HCT116 (cell line): ENCODE measurements around the gene PHOSPHO2. TPM values are rescaled to one million over a fixed set of nuclear protein-coding genes. Genes with fewer than 3 reads are reported as not detected.

Source experiments
- ATAC-seq: fragments of 200-7000 bp; cut with Tn5 transposase; 2 replicates; pipeline ENCODE4 v1.9.1; 2020; ENCODE audit warnings: mild to moderate bottlenecking, moderate library complexity
- BruUV-seq: library from RNA; stranded (reverse); fragments of 400-500 nt; replicated peaks from 2 replicates; lab custom pipeline; 2021; lab: Mats Ljungman, UMichigan
- CTCF ChIA-PET: fragments of 300-600 bp; sonication (Branson Sonifier 250); formaldehyde crosslinking; loops from one replicate; lab custom pipeline; 2021; ENCODE audit warnings: antibody characterized with exemption; lab: Charles Lee
- POLR2A ChIA-PET: fragments of 300-600, 350-600 bp; sonication (Branson Sonifier 250); formaldehyde crosslinking; loops from one replicate; lab custom pipeline; 2021; ENCODE audit warnings: antibody characterized with exemption; lab: Charles Lee
- RAD21 ChIA-PET, 2 experiments: fragments of 300-600 bp; sonication (Branson Sonifier 250); formaldehyde crosslinking; loops; one replicate each; lab custom pipeline; 2023; ENCODE audit warnings: low total read pairs in 2 of 2; ENCODE audit not compliant: uncharacterized antibody in 2 of 2, unreplicated experiment in 2 of 2, low non-redundant PET in 1 of 2; lab: Charles Lee
- DNase-seq: peaks from one replicate; pipeline ENCODE4 v3.0.0-alpha.2; 2010; ENCODE audit warnings: low read depth, low spot score
- H2AFZ ChIP-seq: fragments of 200-600 bp; shearing (Covaris generic), sonication (generic); 2 replicates; pipeline ENCODE4 v1.6.1; 2017; ENCODE audit warnings: low read depth, mixed run types, mixed read lengths, antibody characterized with exemption, low read length; ENCODE audit not compliant: poor library complexity, severe bottlenecking
- H3K27ac ChIP-seq: 2 replicates; pipeline ENCODE4 v1.5.1; 2012; ENCODE audit warnings: low read depth, low read length
- H3K27me3 ChIP-seq: fragments of 200-600 bp; sonication (generic); 2 replicates; pipeline ENCODE4 v1.6.1; 2016; ENCODE audit warnings: mixed run types, low read length, mixed read lengths; ENCODE audit not compliant: insufficient read depth
- H3K36me3 ChIP-seq, 2 experiments: fragments of 200-500 bp in 1 of 2; fragments of 200-600 bp in 1 of 2; sonication (Bioruptor generic) in 1 of 2; sonication (generic) in 1 of 2; 2 replicates each; pipeline versions ENCODE4 v1.5.1 to v1.6.1; 2014 to 2016; ENCODE audit warnings: low read length in 2 of 2, inconsistent platforms in 1 of 2, mixed read lengths in 1 of 2, mixed run types in 1 of 2; ENCODE audit not compliant: insufficient read depth in 2 of 2, control insufficient read depth in 1 of 2
- H3K4me1 ChIP-seq, 2 experiments: fragments of 200-600 bp in 1 of 2; sonication (generic) in 1 of 2; 2 replicates each; pipeline versions ENCODE4 v1.5.1 to v1.6.1; 2012 to 2017; ENCODE audit warnings: low read length in 2 of 2, inconsistent platforms in 1 of 2, mild to moderate bottlenecking in 1 of 2, mixed read lengths in 1 of 2, mixed run types in 1 of 2, moderate library complexity in 1 of 2; ENCODE audit not compliant: insufficient read depth in 2 of 2, control insufficient read depth in 1 of 2
- H3K4me2 ChIP-seq: fragments of 200-600 bp; sonication (generic); 2 replicates; pipeline ENCODE4 v1.6.1; 2017; ENCODE audit warnings: mixed run types, low read length, mixed read lengths
- H3K4me3 ChIP-seq, 2 experiments: fragments of 200-600 bp in 1 of 2; sonication (generic) in 1 of 2; replicated peaks in 1 of 2; 2 replicates each; pipeline ENCODE4 v1.5.1; 2011 to 2016; ENCODE audit warnings: low read length in 2 of 2, control low read depth in 1 of 2, low read depth in 1 of 2, mild to moderate bottlenecking in 1 of 2, mixed read lengths in 1 of 2, mixed run types in 1 of 2
- H3K79me2 ChIP-seq: fragments of 200-600 bp; sonication (generic); 2 replicates; pipeline ENCODE4 v1.6.1; 2017; ENCODE audit warnings: mild to moderate bottlenecking, mixed run types, low read length, moderate library complexity, mixed read lengths; ENCODE audit not compliant: insufficient read depth
- H3K9ac ChIP-seq: fragments of 200-600 bp; sonication (generic); 2 replicates; pipeline ENCODE4 v1.6.1; 2016; ENCODE audit warnings: low read length, mixed read lengths
- H3K9me2 ChIP-seq: fragments of 200-600 bp; sonication (generic), shearing (Covaris generic); 2 replicates; pipeline ENCODE4 v1.6.1; 2017; ENCODE audit warnings: mixed run types, mild to moderate bottlenecking, moderate library complexity; ENCODE audit not compliant: insufficient read depth
- H3K9me3 ChIP-seq, 2 experiments: fragments of 200-500 bp in 1 of 2; fragments of 200-600 bp in 1 of 2; sonication (Bioruptor generic) in 1 of 2; sonication (generic) in 1 of 2; 2 replicates each; pipeline ENCODE4 v1.6.1; 2014 to 2017; ENCODE audit warnings: low read length in 2 of 2, mixed read lengths in 2 of 2, inconsistent platforms in 1 of 2, low read depth in 1 of 2, mild to moderate bottlenecking in 1 of 2, mixed run types in 1 of 2, moderate library complexity in 1 of 2; ENCODE audit not compliant: control insufficient read depth in 1 of 2, insufficient read depth in 1 of 2
- H4K20me1 ChIP-seq: fragments of 200-600 bp; sonication (generic), shearing (Covaris generic); 2 replicates; pipeline ENCODE4 v1.6.1; 2017; ENCODE audit warnings: mixed run types, mild to moderate bottlenecking, moderate library complexity; ENCODE audit not compliant: insufficient read depth
- CBX3 ChIP-seq: IDR thresholded peaks from 2 replicates; pipeline ENCODE4 v1.6.1; 2012; ENCODE audit warnings: low read depth
- CEBPB ChIP-seq: IDR thresholded peaks from 2 replicates; pipeline ENCODE4 v1.6.1; 2012; ENCODE audit warnings: low read depth
- CTCF ChIP-seq, 3 experiments: fragments of 200-600 bp in 1 of 3; sonication (generic) in 1 of 3; IDR thresholded peaks in 2 of 3; conservative IDR thresholded peaks in 1 of 3; 2 replicates each; pipeline ENCODE4 v1.5.1; 2012 to 2017; ENCODE audit warnings: low read depth in 2 of 3, low read length in 2 of 3, antibody characterized with exemption in 1 of 3, borderline replicate concordance in 1 of 3, control low read depth in 1 of 3, mild to moderate bottlenecking in 1 of 3, mixed read lengths in 1 of 3, mixed run types in 1 of 3, moderate library complexity in 1 of 3; ENCODE audit not compliant: insufficient read depth in 1 of 3
- FOSL1 ChIP-seq: IDR thresholded peaks from 2 replicates; pipeline ENCODE4 v1.6.1; 2012; ENCODE audit warnings: low read depth
- SRF ChIP-seq: IDR thresholded peaks from 2 replicates; pipeline ENCODE4 v1.6.1; 2012; ENCODE audit warnings: low read depth
- TCF7L2 ChIP-seq: IDR thresholded peaks from 2 replicates; pipeline ENCODE4 v1.7.0; 2011; ENCODE audit warnings: borderline replicate concordance, inconsistent platforms; ENCODE audit not compliant: insufficient read depth, insufficient read length; ENCODE audit errors: extremely low read depth
- YY1 ChIP-seq: IDR thresholded peaks from 2 replicates; pipeline ENCODE4 v1.6.1; 2011; ENCODE audit warnings: low read length, low read depth, moderate library complexity, mild to moderate bottlenecking; ENCODE audit not compliant: insufficient replicate concordance; ENCODE audit errors: extremely low read depth
- ZNF274 ChIP-seq: fragments of 200-500 bp; sonication (Bioruptor generic); IDR thresholded peaks from 2 replicates; pipeline ENCODE4 v1.6.1; 2014; ENCODE audit warnings: mild to moderate bottlenecking, low read depth, low read length, inconsistent platforms
- intact Hi-C: fragments of 100-400 bp; cut with micrococcal nuclease; formaldehyde crosslinking; loops from 2 replicates; pipeline ENCODE4 v1.10.0; 2022
- total RNA-seq: library from RNA; stranded (reverse); gene quantifications from one replicate; pipeline ENCODE4 v1.2.1, GENCODE V29; 2021; ENCODE audit not compliant: unreplicated experiment

The PHOSPHO2 gene
- total RNA-seq, 1 experiment from 2014 or later: 2.8 TPM

GRCh38 chr2:169661265-169661664 is 33.0 kb upstream of the PHOSPHO2 start:
- no peak overlapping the region for H3K4me3 ChIP-seq
- no peak overlapping the region for H3K27ac ChIP-seq
- H3K4me2 ChIP-seq: no peak overlapping the region
- ATAC-seq (no peak), DNase-seq (no peak)
- H3K4me1 ChIP-seq: no peaks in the 10 kb centered on the region
- intact Hi-C loops: no loop called here
- H2AFZ ChIP-seq: no peak overlapping the region
- no TSS peak for BruUV-seq
- no peaks in the 10 kb centered on the region for H4K20me1 ChIP-seq
- POLR2A ChIA-PET: no interaction called here
- no peaks in the 10 kb centered on the region for H3K27me3 ChIP-seq
- CTCF ChIA-PET: no interaction called here
- H3K9ac ChIP-seq: no peak overlapping the region
- no peaks in the 10 kb centered on the region for H3K9me3 ChIP-seq
- no peaks in the 10 kb centered on the region for H3K79me2 ChIP-seq
- TF ChIP-seq FOSL1 (no peak), YY1 (no peak), CTCF (IDR thresholded peaks at IDR 0.05 in 2 of 3, conservative IDR thresholded peaks at IDR 0.05 in 1 of 3; ENCODE audit: borderline replicate concordance in 1 of 3, insufficient read depth in 1 of 3, low read depth in 2 of 3, low read length in 2 of 3) (no peak)
- RAD21 ChIA-PET: no interaction called here
- H3K36me3 ChIP-seq: no peaks in the 10 kb centered on the region
- H3K9me2 ChIP-seq: no peaks in the 10 kb centered on the region

GRCh38 chr2:169662744-169663143 is 31.5 kb upstream of the PHOSPHO2 start:
- DNase-seq: no peak
- RAD21 ChIA-PET: no interaction called here
- Histone ChIP-seq H3K27ac (no peak overlapping the region), H3K9me3 (no peaks in the 10 kb centered on the region), H3K9ac (no peak overlapping the region)
- no peak for ATAC-seq
- TF ChIP-seq FOSL1 (no peak), CEBPB (no peak), CBX3 (no peak), YY1 (no peak), TCF7L2 (no peak), CTCF (IDR thresholded peaks at IDR 0.05 in 2 of 3, conservative IDR thresholded peaks at IDR 0.05 in 1 of 3; ENCODE audit: borderline replicate concordance in 1 of 3, insufficient read depth in 1 of 3, low read depth in 2 of 3, low read length in 2 of 3) (no peak), SRF (no peak), ZNF274 (no peak)
- TF ChIP-seq, all 23 proteins: peak for 0
- no peak overlapping the region for H3K4me2 ChIP-seq
- H3K27me3 ChIP-seq: no peaks in the 10 kb centered on the region
- no peak overlapping the region for H3K4me3 ChIP-seq
- no peak overlapping the region for H2AFZ ChIP-seq
- H4K20me1 ChIP-seq: no peaks in the 10 kb centered on the region
- no peaks in the 10 kb centered on the region for H3K9me2 ChIP-seq
- ChIA-PET CTCF (no interaction called here), POLR2A (no interaction called here)
- H3K4me1 ChIP-seq: no peaks in the 10 kb centered on the region
- no TSS peak for BruUV-seq
- H3K36me3 ChIP-seq: no peaks in the 10 kb centered on the region
- no peaks in the 10 kb centered on the region for H3K79me2 ChIP-seq
- intact Hi-C loops: no loop called here
